ENCODE data around the gene CCL5.

Gene CCL5

DNA sequence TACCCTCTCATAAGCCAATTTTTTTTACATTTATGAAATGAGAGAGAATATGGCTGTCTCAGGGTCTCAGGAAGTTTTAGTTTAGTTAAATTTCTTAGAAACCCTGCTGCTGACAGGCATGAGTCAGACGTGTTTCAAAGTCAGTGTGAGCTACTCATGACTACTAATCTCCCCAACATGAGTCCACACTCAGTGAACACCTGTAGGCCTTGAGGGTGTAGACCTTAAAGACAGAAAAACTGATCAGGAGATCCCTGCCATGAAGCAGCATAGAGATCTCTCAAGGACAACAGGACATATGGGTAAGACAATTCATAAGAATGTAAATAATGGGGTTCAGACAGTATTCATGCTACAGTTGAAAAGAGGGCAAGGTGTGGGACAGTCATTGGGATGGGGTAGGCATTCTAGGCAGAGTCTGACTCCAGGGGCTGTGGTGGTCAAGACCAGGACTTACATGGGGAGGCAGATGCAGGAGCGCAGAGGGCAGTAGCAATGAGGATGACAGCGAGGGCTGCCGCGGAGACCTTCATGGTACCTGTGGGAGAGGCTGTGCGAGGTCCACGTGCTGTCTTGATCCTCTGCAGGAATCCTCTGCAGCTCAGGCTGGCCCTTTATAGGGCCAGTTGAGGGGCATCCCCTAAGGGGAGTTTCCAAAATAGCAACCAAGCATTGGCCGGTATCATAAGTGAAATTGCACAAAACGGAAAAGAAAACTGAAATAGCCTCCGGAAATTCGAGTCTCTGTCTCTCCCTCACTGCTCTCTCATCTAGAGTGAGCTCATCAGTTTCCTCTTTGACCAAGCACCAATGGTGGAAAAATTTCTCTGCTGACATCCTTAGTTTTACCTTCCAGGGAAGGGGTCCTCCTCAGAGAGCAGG lies at the start of gene CCL5:
TSS of gene CCL5 (minus strand) at position 588 of the 882 bp plus-strand sequence.
- peaks cover 15 to 17% of the 10 kb centered on the region in 2 donors for H3K4me1 Mint-ChIP-seq
- DNase-seq = peak; percentile 39
- H3K27me3 Mint-ChIP-seq = no peaks in the 10 kb centered on the region
- H3K27ac Mint-ChIP-seq = peak within 1 kb of the TSS; percentile 69
- peaks cover 0 to 3% of the 10 kb centered on the region in 2 donors for H3K36me3 Mint-ChIP-seq
- peak within 1 kb of the TSS; percentile 15 to 40 for H3K4me3 Mint-ChIP-seq
- no peaks in the 10 kb centered on the region for H3K9me3 Mint-ChIP-seq
- peak; percentile 81 to 92 for ATAC-seq (replicated peaks)

- ATAC-seq (replicated peaks) (no peak), DNase-seq (no peak)
- H3K4me1 Mint-ChIP-seq = peaks cover 7 to 22% of the 10 kb centered on the region in 2 donors
- H3K9me3 Mint-ChIP-seq = no peaks in the 10 kb centered on the region
- no peak overlapping the region for H3K27ac Mint-ChIP-seq
- no peak overlapping the region for H3K4me3 Mint-ChIP-seq
- H3K27me3 Mint-ChIP-seq = peaks cover 5 to 8% of the 10 kb centered on the region in 2 donors
- H3K36me3 Mint-ChIP-seq = no peaks in the 10 kb centered on the region
Observed at GRCh38 chr17:35927714-35928113, 47.6 kb upstream of the CCL5 start.

DNA sequence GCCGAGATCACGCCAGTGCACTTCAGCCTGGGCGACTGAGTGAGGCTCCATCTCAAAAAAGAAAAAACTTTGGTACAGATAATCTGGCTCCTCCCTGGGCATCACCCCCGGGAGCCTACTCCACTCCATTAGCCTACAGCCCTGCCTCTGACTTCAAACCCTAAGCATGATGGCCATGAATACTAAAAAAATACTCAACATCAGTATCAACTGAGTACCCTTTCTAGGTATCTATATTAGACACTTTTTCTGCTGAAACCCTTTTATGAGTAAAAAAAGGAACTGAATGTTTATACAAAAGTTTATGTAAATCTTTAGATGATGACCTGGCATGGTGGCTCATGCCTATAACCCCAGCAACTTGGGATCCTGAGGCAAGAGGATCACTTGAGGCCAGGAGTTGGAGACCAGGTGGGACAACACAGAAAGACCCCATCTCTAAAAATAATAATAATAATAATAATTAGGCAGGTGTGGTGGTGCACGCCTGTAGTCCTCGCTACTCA lies 43.5 kb upstream of the CCL5 start:
- Mint-ChIP-seq H3K4me1 (peaks cover 2 to 11% of the 10 kb centered on the region in 2 donors), H3K27me3 (peaks cover 0 to under 1% of the 10 kb centered on the region in 2 donors), H3K9me3 (no peaks in the 10 kb centered on the region), H3K36me3 (no peaks in the 10 kb centered on the region), H3K27ac (no peak overlapping the region), H3K4me3 (no peak overlapping the region)
- peak; percentile 94 to 97 for ATAC-seq (replicated peaks)
- no peak for DNase-seq

DNA sequence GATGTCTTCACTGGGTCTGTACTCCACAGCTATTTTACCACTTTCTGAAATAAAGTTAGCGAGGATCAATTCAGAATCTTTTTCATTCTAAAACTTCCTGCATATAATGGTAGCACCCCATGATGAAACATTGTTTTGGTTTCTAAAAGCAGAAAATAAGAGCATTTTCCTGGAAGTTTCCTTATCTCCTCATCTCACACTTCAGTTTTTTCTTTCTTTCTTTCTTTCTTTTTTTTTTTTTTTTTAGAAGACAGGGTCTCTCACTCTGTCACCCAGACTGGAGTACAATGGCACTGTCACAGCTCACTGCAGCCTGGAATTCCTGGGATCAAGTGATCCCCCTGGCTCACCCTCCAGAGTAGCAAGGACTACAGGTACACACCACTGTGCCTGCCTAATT lies 40.1 kb upstream of the CCL5 start:
- H3K4me3 Mint-ChIP-seq = no peak overlapping the region
- H3K27ac Mint-ChIP-seq = no peak overlapping the region
- ATAC-seq (replicated peaks) = no peak
- no peaks in the 10 kb centered on the region for H3K9me3 Mint-ChIP-seq
- peaks cover 0 to 5% of the 10 kb centered on the region in 2 donors for H3K27me3 Mint-ChIP-seq
- H3K4me1 Mint-ChIP-seq = peaks cover 2 to 11% of the 10 kb centered on the region in 2 donors
- no peak for DNase-seq
- H3K36me3 Mint-ChIP-seq = no peaks in the 10 kb centered on the region

DNA sequence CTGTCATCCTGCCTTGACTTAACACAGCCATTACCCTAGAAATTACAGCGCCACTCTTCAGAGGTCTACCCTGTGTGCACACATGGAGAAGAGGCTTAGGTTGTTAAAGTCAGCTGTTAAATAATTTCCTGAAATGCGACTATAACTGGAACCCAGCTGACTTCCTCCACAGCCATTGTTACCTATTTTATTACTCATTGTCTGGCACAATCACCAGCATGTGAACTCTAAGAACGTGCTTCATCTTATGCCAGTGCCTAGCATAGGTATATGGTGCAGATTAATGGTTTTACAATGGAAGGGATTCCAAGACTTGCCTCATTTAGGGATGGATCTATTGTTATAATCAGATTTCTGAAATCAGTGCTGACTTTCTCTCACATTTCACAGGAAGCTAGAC lies 38.5 kb upstream of the CCL5 start:
- H3K4me3 Mint-ChIP-seq = no peak overlapping the region
- H3K4me1 Mint-ChIP-seq = peaks cover 2 to 6% of the 10 kb centered on the region in 2 donors
- H3K36me3 Mint-ChIP-seq = no peaks in the 10 kb centered on the region
- DNase-seq (no peak), ATAC-seq (replicated peaks) (no peak)
- no peak overlapping the region for H3K27ac Mint-ChIP-seq
- H3K9me3 Mint-ChIP-seq = no peaks in the 10 kb centered on the region
- H3K27me3 Mint-ChIP-seq = peaks cover 0 to 5% of the 10 kb centered on the region in 2 donors

DNA sequence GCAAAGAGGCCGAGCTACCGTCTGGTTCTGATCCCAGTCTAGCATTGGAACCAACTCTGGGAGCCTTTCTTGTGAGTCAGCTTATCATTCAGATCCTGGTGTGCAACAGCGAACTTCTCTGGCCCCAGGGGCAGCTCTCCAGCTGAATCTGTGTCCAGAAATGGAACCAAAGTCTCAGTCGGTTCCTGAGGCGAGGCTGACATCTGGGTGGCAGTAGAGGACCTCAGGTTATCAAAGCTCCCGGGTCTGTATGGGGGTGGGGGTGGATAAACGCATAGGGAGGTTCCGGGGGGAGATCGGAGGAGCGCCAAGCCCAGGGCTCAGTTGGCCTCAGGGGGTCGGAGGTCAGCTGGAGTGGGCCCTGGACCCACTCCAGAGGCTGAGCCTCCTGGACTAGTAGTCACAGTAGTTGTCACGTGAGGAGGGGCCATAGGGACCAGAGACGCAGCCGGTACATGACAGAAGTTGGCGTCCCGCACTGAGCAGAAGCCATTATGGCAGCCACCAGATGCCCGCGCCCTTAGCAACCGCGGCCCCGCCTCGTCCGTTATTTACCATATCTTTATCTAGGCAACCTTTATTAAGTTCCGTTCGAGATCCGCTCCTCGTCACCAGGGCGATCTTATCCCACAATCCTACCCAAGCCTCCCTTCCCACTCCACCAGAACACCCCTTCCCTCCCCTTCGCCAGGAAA lies 37.5 kb upstream of the CCL5 start:
- Mint-ChIP-seq H3K27ac (no peak overlapping the region), H3K27me3 (peaks cover 0 to 5% of the 10 kb centered on the region in 2 donors), H3K4me3 (no peak overlapping the region), H3K4me1 (peaks cover 6 to 12% of the 10 kb centered on the region in 2 donors), H3K36me3 (no peaks in the 10 kb centered on the region), H3K9me3 (no peaks in the 10 kb centered on the region)
- DNase-seq (no peak), ATAC-seq (replicated peaks) (no peak)

DNA sequence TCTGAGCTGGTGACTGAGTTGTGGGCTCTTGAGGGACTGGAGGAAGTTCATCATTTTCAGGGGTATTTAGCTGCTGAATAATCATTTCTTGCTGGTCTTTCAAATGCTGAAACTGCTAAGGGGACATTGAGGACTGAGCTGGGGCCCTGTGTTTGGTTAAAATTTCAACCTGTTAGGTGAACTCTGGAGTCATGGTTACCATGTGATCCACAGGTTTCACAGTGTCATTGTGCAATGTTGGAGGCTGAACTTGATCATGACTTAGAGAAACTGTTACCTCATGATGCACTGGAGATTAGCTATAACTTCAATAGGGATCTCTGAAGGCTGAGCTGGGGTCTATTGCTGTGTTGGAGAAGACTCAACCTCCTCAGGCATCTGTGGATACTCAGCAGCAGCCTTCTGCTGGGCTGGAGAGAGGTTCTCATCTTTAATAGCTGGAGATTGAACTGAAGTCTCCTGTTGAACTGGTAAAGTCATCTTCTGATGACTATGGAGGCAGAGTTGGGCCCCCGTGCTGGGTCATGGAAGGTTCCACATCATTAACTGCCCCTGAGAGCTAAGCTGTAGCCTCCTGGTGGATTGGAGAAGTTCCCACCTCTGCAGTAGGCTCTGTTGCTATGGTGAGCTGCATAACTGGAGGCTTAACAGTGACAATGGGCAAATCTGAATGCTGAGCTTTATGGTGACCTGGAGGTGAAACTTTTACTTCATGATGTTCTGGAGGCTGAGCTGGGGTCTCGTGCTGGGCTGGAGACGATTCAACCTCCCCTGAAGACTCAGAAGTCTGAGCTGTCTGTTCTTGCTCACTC lies 35.2 kb upstream of the CCL5 start:
- no peak for DNase-seq
- no peak for ATAC-seq (replicated peaks)
- Mint-ChIP-seq H3K4me3 (no peak overlapping the region), H3K27me3 (peaks cover 0 to 5% of the 10 kb centered on the region in 2 donors), H3K9me3 (no peaks in the 10 kb centered on the region), H3K27ac (no peak overlapping the region), H3K36me3 (no peaks in the 10 kb centered on the region), H3K4me1 (peaks cover 6 to 12% of the 10 kb centered on the region in 2 donors)

DNA sequence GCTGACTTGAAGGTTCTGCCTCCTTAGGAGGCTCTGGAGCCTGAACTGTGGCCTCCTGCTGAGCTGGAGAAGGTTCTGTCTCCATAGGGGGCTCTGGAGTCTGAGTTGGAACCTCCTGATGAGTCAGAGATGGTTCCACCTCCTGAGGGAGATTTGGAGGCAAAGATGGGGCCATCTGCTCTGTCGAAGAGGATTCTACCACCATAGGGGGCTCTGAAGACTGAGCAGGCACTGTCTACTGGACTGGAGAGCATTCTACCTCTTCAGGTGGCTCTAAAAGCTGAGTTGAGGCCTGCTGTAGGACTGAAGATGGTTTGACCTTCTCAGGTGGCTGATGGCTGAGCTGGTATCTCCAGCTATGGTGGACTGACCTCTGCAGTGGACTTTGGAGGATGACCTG lies 34.2 kb upstream of the CCL5 start:
- peaks cover 6 to 12% of the 10 kb centered on the region in 2 donors for H3K4me1 Mint-ChIP-seq
- no peaks in the 10 kb centered on the region for H3K9me3 Mint-ChIP-seq
- peaks cover 0 to 5% of the 10 kb centered on the region in 2 donors for H3K27me3 Mint-ChIP-seq
- ATAC-seq (replicated peaks) = no peak
- H3K27ac Mint-ChIP-seq = no peak overlapping the region
- no peaks in the 10 kb centered on the region for H3K36me3 Mint-ChIP-seq
- H3K4me3 Mint-ChIP-seq = no peak overlapping the region
- no peak for DNase-seq

DNA sequence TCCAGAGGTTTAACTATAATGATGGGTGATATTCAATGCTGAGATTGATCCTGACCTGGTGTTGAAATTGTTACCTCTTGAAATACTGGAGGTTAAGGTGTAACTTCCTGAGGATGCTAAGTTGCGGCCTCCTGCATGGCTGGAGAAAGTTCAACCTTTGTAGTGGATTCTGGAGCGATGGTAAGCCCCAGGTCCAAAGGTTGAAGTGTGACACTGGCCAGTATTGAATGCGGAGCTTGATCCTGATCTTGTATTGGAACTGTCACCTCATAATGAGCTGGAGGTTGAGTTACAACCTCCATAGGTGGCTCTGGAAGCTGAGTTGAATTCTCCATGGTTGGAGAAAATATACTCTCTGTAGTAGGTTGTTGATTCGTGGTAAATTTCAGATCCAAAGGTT lies 33.4 kb upstream of the CCL5 start:
- Mint-ChIP-seq H3K36me3 (no peaks in the 10 kb centered on the region), H3K4me1 (peaks cover 6 to 12% of the 10 kb centered on the region in 2 donors), H3K27me3 (peaks cover 0 to 5% of the 10 kb centered on the region in 2 donors), H3K9me3 (no peaks in the 10 kb centered on the region), H3K4me3 (no peak overlapping the region), H3K27ac (peak overlapping the region; percentile 27)
- DNase-seq = no peak
- ATAC-seq (replicated peaks) = no peak

GRCh38 chr17:35912942-35913341 lies 32.8 kb upstream of the CCL5 start:
- ATAC-seq (replicated peaks) (peak; percentile 77 to 86), DNase-seq (no peak)
- Mint-ChIP-seq H3K4me1 (peaks cover 6 to 12% of the 10 kb centered on the region in 2 donors), H3K9me3 (no peaks in the 10 kb centered on the region), H3K4me3 (no peak overlapping the region), H3K36me3 (no peaks in the 10 kb centered on the region), H3K27me3 (no peaks in the 10 kb centered on the region), H3K27ac (no peak overlapping the region)

DNA sequence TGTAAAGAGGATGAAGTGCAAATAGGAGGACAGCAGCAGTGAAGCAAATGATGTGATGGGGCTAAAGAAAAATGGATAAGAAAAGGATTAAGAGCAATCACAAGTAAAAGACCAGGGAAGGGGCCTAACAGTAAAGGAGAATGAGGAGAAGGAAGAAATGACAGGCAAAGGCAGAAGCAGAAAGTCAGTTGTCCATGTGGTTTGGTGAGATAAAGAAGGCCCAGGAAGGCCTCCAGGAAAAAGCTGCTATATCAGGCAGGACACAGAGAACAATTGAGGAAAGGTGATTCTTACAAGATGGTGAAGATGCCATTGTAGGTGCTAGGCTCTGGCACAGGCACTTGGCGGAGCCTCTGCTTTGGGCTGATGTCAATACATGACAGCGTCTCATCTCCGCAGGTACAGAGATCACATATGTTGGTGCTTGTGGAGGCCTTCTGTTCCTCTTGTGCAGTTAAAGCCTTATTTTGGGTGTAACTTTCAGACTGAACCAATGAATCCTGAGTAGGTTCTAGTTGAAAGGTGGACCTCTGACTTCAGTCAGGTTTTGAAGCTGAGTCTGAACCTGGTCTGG lies 32.3 kb upstream of the CCL5 start:
- DNase-seq = no peak
- Mint-ChIP-seq H3K4me3 (no peak overlapping the region), H3K36me3 (no peaks in the 10 kb centered on the region), H3K27me3 (no peaks in the 10 kb centered on the region), H3K4me1 (peaks cover 6 to 12% of the 10 kb centered on the region in 2 donors), H3K9me3 (no peaks in the 10 kb centered on the region), H3K27ac (no peak overlapping the region)
- ATAC-seq (replicated peaks) = no peak

GRCh38 chr17:35909408-35909807 lies 29.2 kb upstream of the CCL5 start:
- Mint-ChIP-seq H3K4me3 (no peak overlapping the region), H3K27ac (no peak overlapping the region), H3K36me3 (no peaks in the 10 kb centered on the region), H3K4me1 (peaks cover 6 to 12% of the 10 kb centered on the region in 2 donors), H3K9me3 (no peaks in the 10 kb centered on the region), H3K27me3 (no peaks in the 10 kb centered on the region)
- ATAC-seq (replicated peaks) (no peak), DNase-seq (no peak)

GRCh38 chr17:35907691-35908090 lies 27.5 kb upstream of the CCL5 start:
- ATAC-seq (replicated peaks) (no peak), DNase-seq (no peak)
- no peaks in the 10 kb centered on the region for H3K9me3 Mint-ChIP-seq
- no peaks in the 10 kb centered on the region for H3K27me3 Mint-ChIP-seq
- H3K4me3 Mint-ChIP-seq = no peak overlapping the region
- no peaks in the 10 kb centered on the region for H3K36me3 Mint-ChIP-seq
- H3K4me1 Mint-ChIP-seq = no peaks in the 10 kb centered on the region
- H3K27ac Mint-ChIP-seq = no peak overlapping the region
